ENCODE data around the gene ZNRF1. TPM values are rescaled to one million over a fixed set of nuclear protein-coding genes. Genes with fewer than 3 reads are reported as not detected.

The ZNRF1 gene
- total RNA-seq, 2 experiments from 2014 or later, result 11.0 to 13.7 TPM

GRCh38 chr16:74999609-75000480, 1.0 kb downstream of the ZNRF1 start:
- H3K4me3 Mint-ChIP-seq, result peak overlapping the region; percentile 77
- peaks cover 18% of the 10 kb centered on the region for H3K4me1 Mint-ChIP-seq (ENCODE audit: low read depth)
- ATAC-seq (peak; percentile 55), DNase-seq (peak; percentile 80)
- peak overlapping the region; percentile 13 for H3K27ac Mint-ChIP-seq
- CTCF ChIA-PET, result interaction anchor here (1.1 to 9.6 kb wide), 8 partner anchors 13 to 123 kb away, joined by 3 to 158 read pairs (median 8); partner anchors contain the start of gene WDR59
- POLR2A ChIA-PET, result interaction anchor here (0.6 to 2.0 kb wide), 4 partner anchors 12 to 113 kb away, joined by 3 to 25 read pairs (median 5); partner anchors contain the start of gene WDR59
- no peak for TF ChIP-seq CTCF (IDR thresholded peaks at IDR 0.05)
- H3K9me3 Mint-ChIP-seq, result no peaks in the 10 kb centered on the region
- H3K27me3 Mint-ChIP-seq, result peaks cover 10% of the 10 kb centered on the region
- no peaks in the 10 kb centered on the region for H3K36me3 Mint-ChIP-seq (ENCODE audit: low read depth)
- intact Hi-C loops (cut with micrococcal nuclease), result loop anchor here (2.0 kb wide), 2 partner anchors 15 to 111 kb away; partner anchors contain the start of gene WDR59

- intact Hi-C loops (cut with micrococcal nuclease), result no loop called here
- Mint-ChIP-seq H3K9me3 (no peaks in the 10 kb centered on the region), H3K4me1 (ENCODE audit: low read depth) (peaks cover 18% of the 10 kb centered on the region), H3K36me3 (ENCODE audit: low read depth) (no peaks in the 10 kb centered on the region), H3K4me3 (peak overlapping the region; percentile 77), H3K27me3 (peaks cover 10% of the 10 kb centered on the region), H3K27ac (peak overlapping the region; percentile 13)
- no peak for TF ChIP-seq CTCF (IDR thresholded peaks at IDR 0.05)
- ChIA-PET CTCF (interaction anchor here (3.3 to 9.6 kb wide), 2 partner anchors 110 to 111 kb away, joined by 21 to 158 read pairs; no protein-coding TSS in a partner anchor), POLR2A (interaction anchor here (0.8 kb wide), 1 partner anchor 12 kb away, joined by 3 read pairs; no protein-coding TSS in a partner anchor)
- ATAC-seq (no peak), DNase-seq (no peak)
Measured at GRCh38 chr16:75000481-75001081, 1.8 kb downstream of the ZNRF1 start.

GRCh38 chr16:75002474-75002873, 3.6 kb downstream of the ZNRF1 start:
- intact Hi-C loops (cut with micrococcal nuclease), result no loop called here
- Mint-ChIP-seq H3K36me3 (ENCODE audit: low read depth) (no peaks in the 10 kb centered on the region), H3K27me3 (peaks cover 10% of the 10 kb centered on the region), H3K9me3 (no peaks in the 10 kb centered on the region), H3K4me3 (no peak overlapping the region), H3K27ac (no peak overlapping the region), H3K4me1 (ENCODE audit: low read depth) (peaks cover 18% of the 10 kb centered on the region)
- ATAC-seq (no peak), DNase-seq (no peak)
- ChIA-PET CTCF (interaction anchor here (1.4 to 3.3 kb wide), 3 partner anchors 9 to 109 kb away, joined by 3 to 21 read pairs (median 6); no protein-coding TSS in a partner anchor), POLR2A (no interaction called here)
- TF ChIP-seq CTCF (IDR thresholded peaks at IDR 0.05), result no peak

- H3K36me3 Mint-ChIP-seq (ENCODE audit: low read depth), result no peaks in the 10 kb centered on the region
- H3K9me3 Mint-ChIP-seq, result no peaks in the 10 kb centered on the region
- intact Hi-C loops (cut with micrococcal nuclease), result no loop called here
- ATAC-seq (no peak), DNase-seq (no peak)
- ChIA-PET POLR2A (no interaction called here), CTCF (interaction anchor here (1.4 to 3.3 kb wide), 2 partner anchors 105 to 108 kb away, joined by 3 to 21 read pairs; no protein-coding TSS in a partner anchor)
- peaks cover 10% of the 10 kb centered on the region for H3K27me3 Mint-ChIP-seq
- TF ChIP-seq CTCF (IDR thresholded peaks at IDR 0.05), result no peak
- H3K4me3 Mint-ChIP-seq, result no peak overlapping the region
- peaks cover 18% of the 10 kb centered on the region for H3K4me1 Mint-ChIP-seq (ENCODE audit: low read depth)
- no peak overlapping the region for H3K27ac Mint-ChIP-seq
Measured at GRCh38 chr16:75003931-75004330, 5.1 kb downstream of the ZNRF1 start.
